ENCODE measurements around the gene PLEKHA8. TPM values are rescaled to one million over a fixed set of nuclear protein-coding genes. Genes with fewer than 3 reads are reported as not detected.
"Not testable (repeated sequence)": the region's sequence is repeated elsewhere in the genome, so short reads cannot be mapped to it uniquely, and the experiment has no call there.

The PLEKHA8 gene
- total RNA-seq, 4 donors from 2014 or later, result 4.6 to 11.8 (median 8.1) TPM

- no peak for DNase-seq (ENCODE audit: low spot score)
- TF ChIP-seq CTCF (IDR thresholded peaks at IDR 0.05), result no peak
- no peak for ATAC-seq (ENCODE audit: low FRiP score)
Observed at GRCh38 chr7:30057741-30058140, 29.5 kb downstream of the PLEKHA8 start.

GRCh38 chr7:30061786-30062185 is 33.6 kb downstream of the PLEKHA8 start:
- ATAC-seq (ENCODE audit: low FRiP score), result peak; percentile 76
- DNase-seq (ENCODE audit: low spot score), result not testable (repeated sequence)

- DNase-seq (ENCODE audit: low spot score), result no peak
- no peak for TF ChIP-seq CTCF (IDR thresholded peaks at IDR 0.05)
- ATAC-seq (ENCODE audit: low FRiP score), result peak; percentile 79
Observed at GRCh38 chr7:30062587-30062986, 34.4 kb downstream of the PLEKHA8 start.

- DNase-seq (ENCODE audit: low spot score) (no peak), ATAC-seq (ENCODE audit: low FRiP score) (no peak)
- TF ChIP-seq CTCF (IDR thresholded peaks at IDR 0.05), result no peak
Observed at GRCh38 chr7:30065746-30066145, 37.5 kb downstream of the PLEKHA8 start.

- DNase-seq (ENCODE audit: low spot score), result no peak
- no peak for TF ChIP-seq CTCF (IDR thresholded peaks at IDR 0.05)
Observed at GRCh38 chr7:30066687-30067086, 38.5 kb downstream of the PLEKHA8 start.

GRCh38 chr7:30068117-30068516 is 39.9 kb downstream of the PLEKHA8 start:
- peak; percentile 72 for ATAC-seq (ENCODE audit: low FRiP score)
- no peak for DNase-seq (ENCODE audit: low spot score)
- no peak for TF ChIP-seq CTCF (IDR thresholded peaks at IDR 0.05)

More at GRCh38 chr7:30066687-30067086, 38.5 kb downstream of the PLEKHA8 start:
- ATAC-seq (ENCODE audit: low FRiP score), result no peak

- ATAC-seq (ENCODE audit: low FRiP score), result no peak
- no peak for DNase-seq (ENCODE audit: low spot score)
- TF ChIP-seq CTCF (IDR thresholded peaks at IDR 0.05), result no peak
Observed at GRCh38 chr7:30069096-30069867, 41.1 kb downstream of the PLEKHA8 start.
